ENCODE measurements around the gene GPR84. TPM values are rescaled to one million over a fixed set of nuclear protein-coding genes. Genes with fewer than 3 reads are reported as not detected.

GPR84 gene
- total and polyA plus RNA-seq, 2 of the 8 experiments (the other 6 are each of a cell fraction or from before 2014, with no cell fraction given): 0.09 TPM; not detected in 1

- no peak overlapping the region for H3K14ac ChIP-seq (ENCODE audit: insufficient read length)
- no peak overlapping the region for H3K23ac ChIP-seq (ENCODE audit: insufficient read length)
- H3K18ac ChIP-seq (ENCODE audit: extremely low read depth, low read length): no peak overlapping the region
- H4K8ac ChIP-seq (ENCODE audit: extremely low read depth, insufficient read depth, low read length): no peak overlapping the region
- CTCF ChIA-PET (ENCODE audit: partially characterized antibody): interaction anchor here (0.8 to 18.3 kb wide), 7 partner anchors 12 to 111 kb away, joined by 3 to 348 read pairs (median 37); partner anchors contain the start of gene COPZ1
- no peak overlapping the region for H3K4me2 ChIP-seq (ENCODE audit: insufficient read depth in 1 of 2, low read depth in 2 of 2, low read length in 2 of 2)
- no peak overlapping the region for H2BK20ac ChIP-seq (ENCODE audit: low read length)
- no peaks in the 10 kb centered on the region for H3K9me3 ChIP-seq (ENCODE audit: insufficient read depth in 2 of 2, low read depth in 1 of 2, low read length in 1 of 2)
- no peak overlapping the region for H2BK5ac ChIP-seq (ENCODE audit: low read depth, low read length)
- H3K27me3 ChIP-seq (replicated peaks in 1 of 4; ENCODE audit: control insufficient read depth in 3 of 4, extremely low read depth in 1 of 4, insufficient read depth in 3 of 4, low read length in 3 of 4): no peaks in the 10 kb centered on the region
- H3K56ac ChIP-seq (replicated peaks; ENCODE audit: insufficient read length, low read depth, low read length): no peak overlapping the region
- H4K91ac ChIP-seq (replicated peaks; ENCODE audit: insufficient read length, low read length): no peak overlapping the region
- no peaks in the 10 kb centered on the region for H3K4me1 ChIP-seq (replicated peaks in 1 of 4; ENCODE audit: control insufficient read depth in 3 of 4, insufficient read depth in 4 of 4, low read length in 3 of 4)
- POLR2A ChIA-PET (ENCODE audit: partially characterized antibody): interaction anchor here (6.9 to 12.8 kb wide), 3 partner anchors 13 to 59 kb away, joined by 49 to 109 read pairs (median 74); partner anchors contain the start of genes CBX5 and HNRNPA1
- H4K20me1 ChIP-seq (replicated peaks in 1 of 2; ENCODE audit: control insufficient read depth in 1 of 2, insufficient read depth in 2 of 2, low read length in 2 of 2): peaks cover 2 to 5% of the 10 kb centered on the region in 2 experiments
- FAIRE-seq (no peak), DNase-seq (ENCODE audit: low read depth in 1 of 2, low spot score in 2 of 2) (no peak)
- peaks cover 3% of the 10 kb centered on the region; the same call in 1 of the 2 replicates for H3K79me1 ChIP-seq (ENCODE audit: low read depth, low read length)
- H3K4me3 ChIP-seq (ENCODE audit: extremely low read depth in 1 of 4, insufficient read depth in 2 of 4, low read depth in 3 of 4, low read length in 4 of 4): no peak overlapping the region
- no peak overlapping the region for H3K9ac ChIP-seq (replicated peaks in 1 of 4; ENCODE audit: extremely low read depth in 1 of 4, low read depth in 3 of 4, low read length in 3 of 4)
- no peak overlapping the region for H2BK120ac ChIP-seq (replicated peaks; ENCODE audit: low read depth, low read length)
- H3K79me2 ChIP-seq (ENCODE audit: control insufficient read depth in 1 of 2, insufficient read depth in 2 of 2, low read length in 2 of 2): no peaks in the 10 kb centered on the region; a peak in 1 of 4 replicates
- H3K27ac ChIP-seq (ENCODE audit: low read depth, low read length): no peak overlapping the region
- H4K5ac ChIP-seq (ENCODE audit: insufficient read length, low read depth, low read length): no peak overlapping the region
- H2AFZ ChIP-seq (ENCODE audit: low read length): no peak overlapping the region
- 95% methylated on average over 4 of the region's 4 CpGs; no CpG with 5 or more reads in 1 of the 2 experiments for WGBS, 2 experiments (ENCODE audit: extremely low coverage in 1 of 2, insufficient coverage in 1 of 2, insufficient read length in 1 of 2, insufficient replicate concordance in 2 of 2, low coverage in 1 of 2, low lambda C conversion rate in 2 of 2, missing lambda C conversion rate in 1 of 2)
- H2BK15ac ChIP-seq (ENCODE audit: low read length): no peak overlapping the region
- no peak overlapping the region for H2BK12ac ChIP-seq (ENCODE audit: low read depth, low read length)
- H3K4ac ChIP-seq (replicated peaks; ENCODE audit: insufficient read length, low read depth, low read length): no peak overlapping the region
- H3K23me2 ChIP-seq (ENCODE audit: low read depth, low read length): no peaks in the 10 kb centered on the region; the same call in 1 of the 2 replicates
- H3K36me3 ChIP-seq (ENCODE audit: control insufficient read depth in 2 of 4, insufficient read depth in 4 of 4, low read length in 3 of 4): peaks cover 4 to 22% (median 15%) of the 10 kb centered on the region in 4 experiments; a peak in 6 of 8 replicates
- no peak overlapping the region for H2AK5ac ChIP-seq (ENCODE audit: low read depth, low read length)
- TF ChIP-seq CTCF (IDR thresholded peaks at IDR 0.05; ENCODE audit: control extremely low read depth in 1 of 3, insufficient read depth in 1 of 3, low read depth in 1 of 3, low read length in 3 of 3): no peak
- no peak for TF ChIP-seq SAP30 (IDR thresholded peaks at IDR 0.05; ENCODE audit: insufficient read depth, insufficient replicate concordance, low read length)
- TF ChIP-seq NRF1 (IDR thresholded peaks at IDR 0.05; ENCODE audit: low read depth, low read length): no peak
- no peak for TF ChIP-seq CHD1 (IDR thresholded peaks at IDR 0.05; ENCODE audit: low read depth, low read length)
- TF ChIP-seq TCF12 (IDR thresholded peaks at IDR 0.05; ENCODE audit: low read depth, low read length): no peak
- no peak for TF ChIP-seq SP2 (IDR thresholded peaks at IDR 0.05; ENCODE audit: low read length)
- TF ChIP-seq CBX5 (IDR thresholded peaks at IDR 0.05; ENCODE audit: low read depth, low read length): no peak
- TF ChIP-seq, protein P1, sequence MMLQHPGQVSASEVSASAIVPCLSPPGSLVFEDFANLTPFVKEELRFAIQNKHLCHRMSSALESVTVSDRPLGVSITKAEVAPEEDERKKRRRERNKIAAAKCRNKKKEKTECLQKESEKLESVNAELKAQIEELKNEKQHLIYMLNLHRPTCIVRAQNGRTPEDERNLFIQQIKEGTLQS (IDR thresholded peaks at IDR 0.05; ENCODE audit: insufficient read depth, low read depth, low read length): no peak
- no peak for TF ChIP-seq SUZ12 (IDR thresholded peaks at IDR 0.05; ENCODE audit: low read length)
Observed at GRCh38 chr12:54338698-54339296, 25.5 kb downstream of the GPR84 start.

All from H1 (cell line).